ENCODE results near the gene NEGR1. TPM values are rescaled to one million over a fixed set of nuclear protein-coding genes. Genes with fewer than 3 reads are reported as not detected.

The NEGR1 gene
- total RNA-seq, 1 donor from 2014 or later: 9.7 TPM

GRCh38 chr1:72115290-72115689, 167.0 kb downstream of the NEGR1 start:
- Histone ChIP-seq H3K36me3 (no peaks in the 10 kb centered on the region), H3K27me3 (ENCODE audit: low read depth) (no peaks in the 10 kb centered on the region), H3K9me3 (replicated peaks) (no peaks in the 10 kb centered on the region), H3K27ac (replicated peaks) (peak overlapping the region; percentile 52), H3K4me1 (peaks cover 4% of the 10 kb centered on the region), H3K4me3 (no peak overlapping the region)
- intact Hi-C loops (cut with micrococcal nuclease): no loop called here
- DNase-seq: no peak
- TF ChIP-seq CTCF (IDR thresholded peaks at IDR 0.05; ENCODE audit: borderline replicate concordance): no peak

- no peaks in the 10 kb centered on the region for H3K9me3 ChIP-seq (replicated peaks)
- no peak for TF ChIP-seq CTCF (IDR thresholded peaks at IDR 0.05; ENCODE audit: borderline replicate concordance)
- H3K27me3 ChIP-seq (ENCODE audit: low read depth): no peaks in the 10 kb centered on the region
- H3K27ac ChIP-seq (replicated peaks): no peak overlapping the region
- intact Hi-C loops (cut with micrococcal nuclease): no loop called here
- H3K36me3 ChIP-seq: no peaks in the 10 kb centered on the region
- no peaks in the 10 kb centered on the region for H3K4me1 ChIP-seq
- DNase-seq: no peak
- H3K4me3 ChIP-seq: no peak overlapping the region
Observed at GRCh38 chr1:72111662-72112061, 170.7 kb downstream of the NEGR1 start.

GRCh38 chr1:72109916-72110315, 172.4 kb downstream of the NEGR1 start:
- H3K27me3 ChIP-seq (ENCODE audit: low read depth): no peaks in the 10 kb centered on the region
- H3K27ac ChIP-seq (replicated peaks): peak overlapping the region; percentile 17
- DNase-seq: no peak
- no peak overlapping the region for H3K4me3 ChIP-seq
- H3K4me1 ChIP-seq: no peaks in the 10 kb centered on the region
- H3K36me3 ChIP-seq: no peaks in the 10 kb centered on the region
- intact Hi-C loops (cut with micrococcal nuclease): no loop called here
- no peaks in the 10 kb centered on the region for H3K9me3 ChIP-seq (replicated peaks)
- TF ChIP-seq CTCF (IDR thresholded peaks at IDR 0.05; ENCODE audit: borderline replicate concordance): no peak

GRCh38 chr1:72105201-72105600, 177.1 kb downstream of the NEGR1 start:
- intact Hi-C loops (cut with micrococcal nuclease): no loop called here
- Histone ChIP-seq H3K27me3 (ENCODE audit: low read depth) (no peaks in the 10 kb centered on the region), H3K4me3 (no peak overlapping the region), H3K36me3 (no peaks in the 10 kb centered on the region), H3K9me3 (replicated peaks) (no peaks in the 10 kb centered on the region), H3K27ac (replicated peaks) (no peak overlapping the region), H3K4me1 (no peaks in the 10 kb centered on the region)
- no peak for TF ChIP-seq CTCF (IDR thresholded peaks at IDR 0.05; ENCODE audit: borderline replicate concordance)
- DNase-seq: no peak

GRCh38 chr1:72101840-72102632, 180.3 kb downstream of the NEGR1 start:
- Histone ChIP-seq H3K4me3 (no peak overlapping the region), H3K4me1 (no peaks in the 10 kb centered on the region), H3K27me3 (ENCODE audit: low read depth) (no peaks in the 10 kb centered on the region), H3K9me3 (replicated peaks) (no peaks in the 10 kb centered on the region), H3K36me3 (no peaks in the 10 kb centered on the region), H3K27ac (replicated peaks) (no peak overlapping the region)
- no peak for TF ChIP-seq CTCF (IDR thresholded peaks at IDR 0.05; ENCODE audit: borderline replicate concordance)
- intact Hi-C loops (cut with micrococcal nuclease): no loop called here
- DNase-seq: no peak

Data from left ventricle myocardium inferior (tissue), 1 donor.